Loucy (cell line): ENCODE data around the gene NR3C2.

Source experiments
- H2AFZ ChIP-seq: fragments of 200-600 bp; sonication (generic); 2 replicates; pipeline ENCODE4 v1.6.0; 2016; ENCODE audit warnings: antibody characterized with exemption, mild to moderate bottlenecking, low read length, moderate library complexity
- H3F3A ChIP-seq: fragments of 200-600 bp; 2 replicates; pipeline ENCODE4 v1.6.0; 2016; ENCODE audit warnings: antibody characterized with exemption, low read depth, mild to moderate bottlenecking
- H3K27me3 ChIP-seq: fragments of 200-600 bp; sonication (generic); 2 replicates; pipeline ENCODE4 v1.6.1; 2014; ENCODE audit warnings: low read length, mild to moderate bottlenecking; ENCODE audit not compliant: insufficient read depth, poor library complexity, severe bottlenecking
- H3K36me3 ChIP-seq: fragments of 200-600 bp; sonication (generic); 2 replicates; pipeline ENCODE4 v1.6.1; 2016; ENCODE audit warnings: low read length; ENCODE audit not compliant: insufficient read depth
- H3K4me1 ChIP-seq: fragments of 200-600 bp; sonication (generic); 2 replicates; pipeline ENCODE4 v1.5.1; 2014; ENCODE audit warnings: low read length, mild to moderate bottlenecking; ENCODE audit not compliant: insufficient read depth, poor library complexity, severe bottlenecking
- H3K4me2 ChIP-seq: fragments of 200-600 bp; sonication (generic); 2 replicates; pipeline ENCODE4 v1.6.0; 2014; ENCODE audit warnings: antibody characterized with exemption, low read length, low read depth, mild to moderate bottlenecking; ENCODE audit not compliant: poor library complexity, severe bottlenecking
- H3K4me3 ChIP-seq: fragments of 200-600 bp; sonication (generic); 2 replicates; pipeline ENCODE4 v1.5.1; 2014; ENCODE audit warnings: low read length, mild to moderate bottlenecking, mixed read lengths; ENCODE audit not compliant: poor library complexity, severe bottlenecking
- H3K79me2 ChIP-seq: fragments of 200-600 bp; sonication (generic); 2 replicates; pipeline ENCODE4 v1.6.1; 2014; ENCODE audit warnings: low read length; ENCODE audit not compliant: insufficient read depth
- H3K9ac ChIP-seq: fragments of 200-600 bp; sonication (generic); 2 replicates; pipeline ENCODE4 v1.6.0; 2014; ENCODE audit warnings: mild to moderate bottlenecking, low read depth, low read length, moderate library complexity; ENCODE audit not compliant: poor library complexity, severe bottlenecking
- H3K9me2 ChIP-seq: fragments of 200-600 bp; sonication (generic); replicated peaks from 2 replicates; pipeline ENCODE4 v1.6.1; 2016; ENCODE audit warnings: low read depth, low read length, mixed read lengths
- H3K9me3 ChIP-seq: fragments of 200-600 bp; sonication (generic); 2 replicates; pipeline ENCODE4 v1.6.1; 2014; ENCODE audit warnings: mild to moderate bottlenecking, antibody characterized with exemption, low read length, low read depth; ENCODE audit not compliant: insufficient read depth
- H4K20me1 ChIP-seq: fragments of 200-600 bp; sonication (generic); 2 replicates; pipeline ENCODE4 v1.6.0; 2014; ENCODE audit warnings: antibody characterized with exemption, low read length, mild to moderate bottlenecking; ENCODE audit not compliant: insufficient read depth, poor library complexity, severe bottlenecking
- CTCF ChIP-seq: fragments of 200-600 bp; sonication (generic); conservative IDR thresholded peaks from 2 replicates; pipeline ENCODE4 v1.5.1; 2014; ENCODE audit warnings: mild to moderate bottlenecking, antibody characterized with exemption, low read length
- EZH2phosphoT487 ChIP-seq: fragments of 200-600 bp; IDR thresholded peaks from 2 replicates; pipeline ENCODE4 v1.6.1; 2018; ENCODE audit warnings: antibody characterized with exemption, mild to moderate bottlenecking, moderate library complexity, borderline replicate concordance

The NR3C2 gene

DNA sequence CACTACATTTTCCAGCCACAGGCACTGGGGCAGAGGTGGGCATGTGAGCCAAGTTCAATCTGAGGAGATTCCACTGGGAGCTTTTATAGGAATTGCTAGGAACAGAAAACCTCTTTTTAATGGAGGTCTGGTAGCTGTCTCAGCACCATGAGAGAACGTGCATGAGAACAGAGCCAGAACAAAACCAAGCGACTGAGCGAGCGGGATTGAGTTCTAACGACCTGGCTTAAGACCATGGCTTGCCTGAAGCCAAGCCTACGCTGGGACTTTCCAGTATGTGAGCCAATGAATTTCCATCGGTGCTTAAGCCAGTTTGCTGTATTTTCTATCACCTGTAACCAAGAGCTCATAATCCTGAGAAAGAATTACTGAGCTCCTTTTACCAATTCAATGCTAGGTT, 183.7 kb downstream of the NR3C2 start:
- Histone ChIP-seq H2AFZ (no peak overlapping the region), H3K4me2 (no peak overlapping the region), H3K9me3 (no peaks in the 10 kb centered on the region), H3K27me3 (no peaks in the 10 kb centered on the region), H3K79me2 (no peaks in the 10 kb centered on the region), H3K9ac (no peak overlapping the region), H3K36me3 (no peaks in the 10 kb centered on the region), H3F3A (no peaks in the 10 kb centered on the region), H3K4me1 (peaks cover 13% of the 10 kb centered on the region), H3K9me2 (no peaks in the 10 kb centered on the region), H3K4me3 (no peak overlapping the region), H4K20me1 (no peaks in the 10 kb centered on the region)
- TF ChIP-seq CTCF (no peak), EZH2phosphoT487 (no peak)

DNA sequence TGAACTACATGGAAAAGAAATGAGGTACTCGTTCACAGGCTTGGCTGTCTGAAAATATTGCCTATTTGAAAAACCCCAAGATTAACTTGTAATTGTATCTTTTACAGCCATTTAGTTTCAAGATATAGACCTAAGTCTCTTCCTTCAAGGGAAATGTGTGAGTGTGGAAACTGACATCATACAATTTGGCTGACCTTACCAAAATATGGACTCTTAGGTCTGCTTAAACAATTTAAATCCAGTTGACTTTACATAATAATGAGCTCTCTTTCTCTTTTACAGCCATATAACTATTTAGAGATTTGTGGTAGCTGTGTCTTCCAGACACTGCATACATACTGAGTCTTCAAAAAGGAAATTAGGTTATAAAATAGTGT, 186.9 kb downstream of the NR3C2 start:
- Histone ChIP-seq H3K9me3 (no peaks in the 10 kb centered on the region), H3K9ac (no peak overlapping the region), H3F3A (no peaks in the 10 kb centered on the region), H3K79me2 (no peaks in the 10 kb centered on the region), H3K9me2 (no peaks in the 10 kb centered on the region), H3K4me2 (no peak overlapping the region), H3K4me1 (peaks cover 13% of the 10 kb centered on the region), H4K20me1 (no peaks in the 10 kb centered on the region), H3K4me3 (no peak overlapping the region), H3K36me3 (no peaks in the 10 kb centered on the region), H2AFZ (no peak overlapping the region), H3K27me3 (no peaks in the 10 kb centered on the region)
- TF ChIP-seq CTCF (no peak), EZH2phosphoT487 (no peak)

DNA sequence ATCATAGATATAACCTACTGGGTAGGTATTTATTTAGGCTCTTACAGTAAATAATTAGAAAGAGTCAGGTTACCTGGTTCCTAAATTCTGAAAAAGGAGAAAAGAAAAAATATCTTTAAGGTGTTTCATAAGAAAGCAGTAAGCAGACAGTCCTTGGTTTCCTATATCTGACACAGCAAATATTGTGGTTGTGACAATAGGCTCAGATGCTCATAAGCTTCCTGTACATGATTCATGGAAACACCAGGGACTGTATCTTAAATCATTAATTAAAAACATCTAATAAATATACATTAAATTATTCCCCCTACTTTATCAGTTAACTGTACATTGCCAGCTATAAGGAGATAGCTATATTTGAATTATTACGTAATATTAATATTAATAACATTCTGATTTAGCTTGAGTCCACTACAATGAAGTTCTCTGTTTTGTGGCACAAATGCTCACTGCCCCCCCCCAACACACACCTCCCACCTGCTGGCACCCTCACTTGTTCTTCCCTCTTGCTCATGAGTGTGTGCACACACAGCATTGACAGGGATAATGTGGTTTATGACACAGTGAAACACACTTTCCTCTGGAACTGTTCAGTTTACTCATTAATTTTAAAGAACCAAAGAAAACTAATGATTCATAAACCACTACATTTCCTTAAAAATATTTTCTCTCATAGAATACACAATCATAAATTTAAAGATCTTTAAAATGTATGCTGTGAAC, 187.4 kb downstream of the NR3C2 start:
- Histone ChIP-seq H3K36me3 (no peaks in the 10 kb centered on the region), H3K9ac (no peak overlapping the region), H3K27me3 (no peaks in the 10 kb centered on the region), H3K9me3 (no peaks in the 10 kb centered on the region), H2AFZ (no peak overlapping the region), H3F3A (no peaks in the 10 kb centered on the region), H3K4me3 (no peak overlapping the region), H3K79me2 (no peaks in the 10 kb centered on the region), H4K20me1 (no peaks in the 10 kb centered on the region), H3K4me1 (peaks cover 13% of the 10 kb centered on the region), H3K9me2 (no peaks in the 10 kb centered on the region), H3K4me2 (no peak overlapping the region)
- TF ChIP-seq CTCF, result no peak
